ENCODE data around the gene CD164L2. TPM values are rescaled to one million over a fixed set of nuclear protein-coding genes. Genes with fewer than 3 reads are reported as not detected.
"Not testable (repeated sequence)": the region's sequence is repeated elsewhere in the genome, so short reads cannot be mapped to it uniquely, and the experiment has no call there.

Gene CD164L2
- total RNA-seq, 1 donor from 2014 or later: not detected

DNA sequence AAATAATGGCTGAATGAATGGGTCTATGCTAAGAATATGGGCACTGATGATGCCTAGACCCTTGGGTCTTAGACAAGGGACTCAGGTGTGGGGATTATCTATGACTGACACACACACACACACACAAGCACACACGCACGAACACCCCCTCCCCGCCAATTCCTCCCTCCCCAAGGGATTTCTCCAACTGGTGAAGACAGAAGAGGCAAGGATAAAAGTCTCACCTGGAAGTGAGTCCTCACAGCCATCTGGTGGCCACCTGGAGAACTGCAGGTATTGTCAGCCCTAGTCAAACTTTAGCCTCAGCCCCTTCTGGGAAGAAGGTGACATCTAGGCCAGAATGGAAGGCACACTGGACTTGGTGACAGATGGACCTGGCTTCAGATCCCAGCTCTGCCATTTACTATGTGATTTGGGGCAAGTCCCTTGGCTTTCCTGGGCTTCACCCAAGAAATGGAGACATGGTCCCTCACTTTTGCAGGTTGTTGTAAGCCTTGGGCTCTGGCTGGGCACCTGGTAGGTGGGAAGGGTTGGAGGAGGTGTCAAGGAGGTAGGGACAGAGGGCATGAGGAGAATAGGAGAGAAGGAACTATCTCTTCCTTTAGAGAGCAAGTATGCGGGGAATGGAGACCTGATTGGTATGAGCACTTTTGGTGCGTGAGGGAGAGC lies 5.3 kb upstream of the CD164L2 start:
- TF ChIP-seq, protein P1, sequence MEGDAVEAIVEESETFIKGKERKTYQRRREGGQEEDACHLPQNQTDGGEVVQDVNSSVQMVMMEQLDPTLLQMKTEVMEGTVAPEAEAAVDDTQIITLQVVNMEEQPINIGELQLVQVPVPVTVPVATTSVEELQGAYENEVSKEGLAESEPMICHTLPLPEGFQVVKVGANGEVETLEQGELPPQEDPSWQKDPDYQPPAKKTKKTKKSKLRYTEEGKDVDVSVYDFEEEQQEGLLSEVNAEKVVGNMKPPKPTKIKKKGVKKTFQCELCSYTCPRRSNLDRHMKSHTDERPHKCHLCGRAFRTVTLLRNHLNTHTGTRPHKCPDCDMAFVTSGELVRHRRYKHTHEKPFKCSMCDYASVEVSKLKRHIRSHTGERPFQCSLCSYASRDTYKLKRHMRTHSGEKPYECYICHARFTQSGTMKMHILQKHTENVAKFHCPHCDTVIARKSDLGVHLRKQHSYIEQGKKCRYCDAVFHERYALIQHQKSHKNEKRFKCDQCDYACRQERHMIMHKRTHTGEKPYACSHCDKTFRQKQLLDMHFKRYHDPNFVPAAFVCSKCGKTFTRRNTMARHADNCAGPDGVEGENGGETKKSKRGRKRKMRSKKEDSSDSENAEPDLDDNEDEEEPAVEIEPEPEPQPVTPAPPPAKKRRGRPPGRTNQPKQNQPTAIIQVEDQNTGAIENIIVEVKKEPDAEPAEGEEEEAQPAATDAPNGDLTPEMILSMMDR (IDR thresholded peaks at IDR 0.05): peak; percentile 82
- H3K27ac Mint-ChIP-seq (ENCODE audit: unreplicated experiment): no peak overlapping the region
- peaks cover 13% of the 10 kb centered on the region for H3K4me1 Mint-ChIP-seq (ENCODE audit: unreplicated experiment)
- H3K27me3 Mint-ChIP-seq (ENCODE audit: unreplicated experiment): peaks cover 15% of the 10 kb centered on the region
- H3K36me3 Mint-ChIP-seq (ENCODE audit: unreplicated experiment): no peaks in the 10 kb centered on the region
- DNase-seq (ENCODE audit: extremely low spot score, unreplicated experiment): no peak
- no peaks in the 10 kb centered on the region for H3K9me3 Mint-ChIP-seq (ENCODE audit: unreplicated experiment)
- H3K4me3 Mint-ChIP-seq (ENCODE audit: unreplicated experiment): no peak overlapping the region

GRCh38 chr1:27384797-27385196 lies 1.7 kb upstream of the CD164L2 start:
- peaks cover 18% of the 10 kb centered on the region for H3K4me1 Mint-ChIP-seq (ENCODE audit: unreplicated experiment)
- DNase-seq (ENCODE audit: extremely low spot score, unreplicated experiment); H3K9me3 Mint-ChIP-seq (ENCODE audit: unreplicated experiment); H3K27ac Mint-ChIP-seq (ENCODE audit: unreplicated experiment); H3K36me3 Mint-ChIP-seq (ENCODE audit: unreplicated experiment); H3K27me3 Mint-ChIP-seq (ENCODE audit: unreplicated experiment); H3K4me3 Mint-ChIP-seq (ENCODE audit: unreplicated experiment): not testable (repeated sequence)

DNA sequence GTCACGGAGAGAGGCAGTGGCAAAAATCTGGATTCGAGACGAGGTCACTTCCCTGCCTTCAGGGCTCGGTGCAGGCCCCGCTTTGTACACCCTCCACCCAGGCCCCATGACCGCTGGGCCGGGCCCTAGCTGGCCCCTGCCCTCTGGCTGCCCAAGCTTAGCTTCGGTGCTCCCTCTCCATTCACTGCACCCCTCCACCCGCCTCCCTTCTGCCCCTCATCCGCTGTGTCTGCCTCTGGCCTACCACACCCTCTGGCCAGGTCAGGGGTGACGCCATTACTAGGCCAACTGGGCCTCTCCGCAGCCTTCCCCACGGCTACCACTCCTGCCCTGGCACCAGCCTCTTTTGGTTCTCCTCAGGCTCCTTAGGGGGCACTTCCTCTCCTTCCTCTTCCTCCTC lies 528 bp upstream of the CD164L2 start:
- TF ChIP-seq, protein P1 (IDR thresholded peaks at IDR 0.05): no peak
- peaks cover 7% of the 10 kb centered on the region for H3K27me3 Mint-ChIP-seq (ENCODE audit: unreplicated experiment)
- H3K36me3 Mint-ChIP-seq (ENCODE audit: unreplicated experiment): no peaks in the 10 kb centered on the region
- H3K27ac Mint-ChIP-seq (ENCODE audit: unreplicated experiment): no peak overlapping the region
- H3K4me1 Mint-ChIP-seq (ENCODE audit: unreplicated experiment): peaks cover 22% of the 10 kb centered on the region
- DNase-seq (ENCODE audit: extremely low spot score, unreplicated experiment): no peak
- no peak overlapping the region for H3K4me3 Mint-ChIP-seq (ENCODE audit: unreplicated experiment)
- no peaks in the 10 kb centered on the region for H3K9me3 Mint-ChIP-seq (ENCODE audit: unreplicated experiment)

GRCh38 chr1:27381969-27382762 lies 967 bp downstream of the CD164L2 start:
- DNase-seq (ENCODE audit: extremely low spot score, unreplicated experiment): no peak
- H3K4me1 Mint-ChIP-seq (ENCODE audit: unreplicated experiment): peaks cover 22% of the 10 kb centered on the region
- no peak overlapping the region for H3K4me3 Mint-ChIP-seq (ENCODE audit: unreplicated experiment)
- H3K27ac Mint-ChIP-seq (ENCODE audit: unreplicated experiment): no peak overlapping the region
- TF ChIP-seq, protein P1 (IDR thresholded peaks at IDR 0.05): no peak
- no peaks in the 10 kb centered on the region for H3K9me3 Mint-ChIP-seq (ENCODE audit: unreplicated experiment)
- no peaks in the 10 kb centered on the region for H3K36me3 Mint-ChIP-seq (ENCODE audit: unreplicated experiment)
- peaks cover 4% of the 10 kb centered on the region for H3K27me3 Mint-ChIP-seq (ENCODE audit: unreplicated experiment)

- no peak for DNase-seq (ENCODE audit: extremely low spot score, unreplicated experiment)
- Mint-ChIP-seq H3K27me3 (ENCODE audit: unreplicated experiment) (no peaks in the 10 kb centered on the region), H3K4me1 (ENCODE audit: unreplicated experiment) (peaks cover 22% of the 10 kb centered on the region), H3K27ac (ENCODE audit: unreplicated experiment) (peak overlapping the region; percentile 78), H3K4me3 (ENCODE audit: unreplicated experiment) (no peak overlapping the region), H3K36me3 (ENCODE audit: unreplicated experiment) (no peaks in the 10 kb centered on the region), H3K9me3 (ENCODE audit: unreplicated experiment) (no peaks in the 10 kb centered on the region)
- TF ChIP-seq, protein P1 (IDR thresholded peaks at IDR 0.05): no peak
These were observed 2.1 kb downstream of the CD164L2 start for GRCh38 chr1:27380766-27381733.
